HCT116 (cell line): ENCODE results near the gene RAD9B. TPM values are rescaled to one million over a fixed set of nuclear protein-coding genes. Genes with fewer than 3 reads are reported as not detected.
"Not testable (repeated sequence)": the region's sequence is repeated elsewhere in the genome, so short reads cannot be mapped to it uniquely, and the experiment has no call there.

Experiments
- ATAC-seq: fragments of 200-7000 bp; cut with Tn5 transposase; 2 replicates; pipeline ENCODE4 v1.9.1; 2020; ENCODE audit warnings: mild to moderate bottlenecking, moderate library complexity
- BruUV-seq: library from RNA; stranded (reverse); fragments of 400-500 nt; replicated peaks from 2 replicates; lab custom pipeline; 2021; lab: Mats Ljungman, UMichigan
- CTCF ChIA-PET: fragments of 300-600 bp; sonication (Branson Sonifier 250); formaldehyde crosslinking; loops from one replicate; lab custom pipeline; 2021; ENCODE audit warnings: antibody characterized with exemption; lab: Charles Lee
- POLR2A ChIA-PET: fragments of 300-600, 350-600 bp; sonication (Branson Sonifier 250); formaldehyde crosslinking; loops from one replicate; lab custom pipeline; 2021; ENCODE audit warnings: antibody characterized with exemption; lab: Charles Lee
- RAD21 ChIA-PET, 2 experiments: fragments of 300-600 bp; sonication (Branson Sonifier 250); formaldehyde crosslinking; loops; one replicate each; lab custom pipeline; 2023; ENCODE audit warnings: low total read pairs in 2 of 2; ENCODE audit not compliant: uncharacterized antibody in 2 of 2, unreplicated experiment in 2 of 2, low non-redundant PET in 1 of 2; lab: Charles Lee
- DNase-seq: peaks from one replicate; pipeline ENCODE4 v3.0.0-alpha.2; 2010; ENCODE audit warnings: low read depth, low spot score
- H2AFZ ChIP-seq: fragments of 200-600 bp; shearing (Covaris generic), sonication (generic); 2 replicates; pipeline ENCODE4 v1.6.1; 2017; ENCODE audit warnings: low read depth, mixed run types, mixed read lengths, antibody characterized with exemption, low read length; ENCODE audit not compliant: poor library complexity, severe bottlenecking
- H3K27ac ChIP-seq: 2 replicates; pipeline ENCODE4 v1.5.1; 2012; ENCODE audit warnings: low read depth, low read length
- H3K27me3 ChIP-seq: fragments of 200-600 bp; sonication (generic); 2 replicates; pipeline ENCODE4 v1.6.1; 2016; ENCODE audit warnings: mixed run types, low read length, mixed read lengths; ENCODE audit not compliant: insufficient read depth
- H3K36me3 ChIP-seq, 2 experiments: fragments of 200-500 bp in 1 of 2; fragments of 200-600 bp in 1 of 2; sonication (Bioruptor generic) in 1 of 2; sonication (generic) in 1 of 2; 2 replicates each; pipeline versions ENCODE4 v1.5.1 to v1.6.1; 2014 to 2016; ENCODE audit warnings: low read length in 2 of 2, inconsistent platforms in 1 of 2, mixed read lengths in 1 of 2, mixed run types in 1 of 2; ENCODE audit not compliant: insufficient read depth in 2 of 2, control insufficient read depth in 1 of 2
- H3K4me1 ChIP-seq, 2 experiments: fragments of 200-600 bp in 1 of 2; sonication (generic) in 1 of 2; 2 replicates each; pipeline versions ENCODE4 v1.5.1 to v1.6.1; 2012 to 2017; ENCODE audit warnings: low read length in 2 of 2, inconsistent platforms in 1 of 2, mild to moderate bottlenecking in 1 of 2, mixed read lengths in 1 of 2, mixed run types in 1 of 2, moderate library complexity in 1 of 2; ENCODE audit not compliant: insufficient read depth in 2 of 2, control insufficient read depth in 1 of 2
- H3K4me2 ChIP-seq: fragments of 200-600 bp; sonication (generic); 2 replicates; pipeline ENCODE4 v1.6.1; 2017; ENCODE audit warnings: mixed run types, low read length, mixed read lengths
- H3K4me3 ChIP-seq, 2 experiments: fragments of 200-600 bp in 1 of 2; sonication (generic) in 1 of 2; replicated peaks in 1 of 2; 2 replicates each; pipeline ENCODE4 v1.5.1; 2011 to 2016; ENCODE audit warnings: low read length in 2 of 2, control low read depth in 1 of 2, low read depth in 1 of 2, mild to moderate bottlenecking in 1 of 2, mixed read lengths in 1 of 2, mixed run types in 1 of 2
- H3K79me2 ChIP-seq: fragments of 200-600 bp; sonication (generic); 2 replicates; pipeline ENCODE4 v1.6.1; 2017; ENCODE audit warnings: mild to moderate bottlenecking, mixed run types, low read length, moderate library complexity, mixed read lengths; ENCODE audit not compliant: insufficient read depth
- H3K9ac ChIP-seq: fragments of 200-600 bp; sonication (generic); 2 replicates; pipeline ENCODE4 v1.6.1; 2016; ENCODE audit warnings: low read length, mixed read lengths
- H3K9me2 ChIP-seq: fragments of 200-600 bp; sonication (generic), shearing (Covaris generic); 2 replicates; pipeline ENCODE4 v1.6.1; 2017; ENCODE audit warnings: mixed run types, mild to moderate bottlenecking, moderate library complexity; ENCODE audit not compliant: insufficient read depth
- H3K9me3 ChIP-seq, 2 experiments: fragments of 200-500 bp in 1 of 2; fragments of 200-600 bp in 1 of 2; sonication (Bioruptor generic) in 1 of 2; sonication (generic) in 1 of 2; 2 replicates each; pipeline ENCODE4 v1.6.1; 2014 to 2017; ENCODE audit warnings: low read length in 2 of 2, mixed read lengths in 2 of 2, inconsistent platforms in 1 of 2, low read depth in 1 of 2, mild to moderate bottlenecking in 1 of 2, mixed run types in 1 of 2, moderate library complexity in 1 of 2; ENCODE audit not compliant: control insufficient read depth in 1 of 2, insufficient read depth in 1 of 2
- H4K20me1 ChIP-seq: fragments of 200-600 bp; sonication (generic), shearing (Covaris generic); 2 replicates; pipeline ENCODE4 v1.6.1; 2017; ENCODE audit warnings: mixed run types, mild to moderate bottlenecking, moderate library complexity; ENCODE audit not compliant: insufficient read depth
- CBX3 ChIP-seq: IDR thresholded peaks from 2 replicates; pipeline ENCODE4 v1.6.1; 2012; ENCODE audit warnings: low read depth
- ELF1 ChIP-seq: IDR thresholded peaks from 2 replicates; pipeline ENCODE4 v1.6.1; 2012; ENCODE audit warnings: low read depth, borderline replicate concordance
- EZH2 ChIP-seq: fragments of 200-600 bp; sonication (generic); IDR thresholded peaks from 2 replicates; pipeline ENCODE4 v1.6.1; 2017; ENCODE audit warnings: antibody characterized with exemption, mixed run types
- FOSL1 ChIP-seq: IDR thresholded peaks from 2 replicates; pipeline ENCODE4 v1.6.1; 2012; ENCODE audit warnings: low read depth
- MAX ChIP-seq: IDR thresholded peaks from 2 replicates; pipeline ENCODE4 v1.6.1; 2012
- POLR2A ChIP-seq: IDR thresholded peaks from 2 replicates; pipeline ENCODE4 v1.7.0; 2011; ENCODE audit warnings: borderline replicate concordance; ENCODE audit not compliant: insufficient read depth, insufficient read length; ENCODE audit errors: extremely low read depth
- POLR2AphosphoS5 ChIP-seq: IDR thresholded peaks from 2 replicates; pipeline ENCODE4 v1.6.1; 2011; ENCODE audit warnings: mild to moderate bottlenecking, low read depth, low read length, moderate library complexity
- REST ChIP-seq: IDR thresholded peaks from 2 replicates; pipeline ENCODE4 v1.6.1; 2012; ENCODE audit warnings: low read depth
- SIN3A ChIP-seq: IDR thresholded peaks from 2 replicates; pipeline ENCODE4 v1.6.1; 2012; ENCODE audit warnings: low read depth
- TCF7L2 ChIP-seq: IDR thresholded peaks from 2 replicates; pipeline ENCODE4 v1.7.0; 2011; ENCODE audit warnings: borderline replicate concordance, inconsistent platforms; ENCODE audit not compliant: insufficient read depth, insufficient read length; ENCODE audit errors: extremely low read depth
- YY1 ChIP-seq: IDR thresholded peaks from 2 replicates; pipeline ENCODE4 v1.6.1; 2011; ENCODE audit warnings: low read length, low read depth, moderate library complexity, mild to moderate bottlenecking; ENCODE audit not compliant: insufficient replicate concordance; ENCODE audit errors: extremely low read depth
- ZNF274 ChIP-seq: fragments of 200-500 bp; sonication (Bioruptor generic); IDR thresholded peaks from 2 replicates; pipeline ENCODE4 v1.6.1; 2014; ENCODE audit warnings: mild to moderate bottlenecking, low read depth, low read length, inconsistent platforms
- intact Hi-C: fragments of 100-400 bp; cut with micrococcal nuclease; formaldehyde crosslinking; loops from 2 replicates; pipeline ENCODE4 v1.10.0; 2022
- total RNA-seq: library from RNA; stranded (reverse); gene quantifications from one replicate; pipeline ENCODE4 v1.2.1, GENCODE V29; 2021; ENCODE audit not compliant: unreplicated experiment
- TF ChIP-seq, protein P1 (sequence below), 3 experiments: fragments of 200-600 bp in 1 of 3; sonication (generic) in 1 of 3; IDR thresholded peaks in 2 of 3; conservative IDR thresholded peaks in 1 of 3; 2 replicates each; pipeline ENCODE4 v1.5.1; 2012 to 2017; ENCODE audit warnings: low read depth in 2 of 3, low read length in 2 of 3, antibody characterized with exemption in 1 of 3, borderline replicate concordance in 1 of 3, control low read depth in 1 of 3, mild to moderate bottlenecking in 1 of 3, mixed read lengths in 1 of 3, mixed run types in 1 of 3, moderate library complexity in 1 of 3; ENCODE audit not compliant: insufficient read depth in 1 of 3

RAD9B gene
- total RNA-seq, 1 experiment from 2014 or later, result 0.17 TPM

GRCh38 chr12:110461189-110461588 lies 40.9 kb upstream of the RAD9B start:
- H3K27me3 ChIP-seq, RAD21 ChIA-PET: not testable (repeated sequence)

DNA sequence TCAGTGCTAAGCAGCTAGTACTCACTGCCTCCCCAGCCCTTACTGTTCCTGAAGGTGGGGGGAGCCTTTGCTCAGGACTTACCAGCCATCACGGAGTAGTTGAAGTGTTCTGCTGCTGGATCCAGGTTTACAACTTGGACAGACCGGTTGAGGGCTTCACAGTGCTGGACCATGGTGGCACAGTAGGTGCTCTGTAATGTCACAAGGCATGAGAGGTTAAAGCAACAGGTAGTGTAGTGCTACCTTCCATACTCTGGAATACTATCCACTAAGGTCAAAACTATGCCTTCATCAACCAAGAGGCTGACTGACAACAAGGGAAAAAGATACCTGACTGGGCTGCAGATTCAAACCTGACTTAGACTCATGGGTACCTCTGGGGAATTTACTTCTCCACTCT lies 37.1 kb upstream of the RAD9B start:
- ATAC-seq (no peak), DNase-seq (no peak)
- BruUV-seq, result no TSS peak
- Histone ChIP-seq H2AFZ (no peak overlapping the region), H3K9me3 (no peaks in the 10 kb centered on the region), H3K36me3 (peaks cover 7 to 20% of the 10 kb centered on the region in 2 experiments; a peak in 2 of 4 replicates), H3K79me2 (peaks cover 36% of the 10 kb centered on the region), H3K27me3 (no peaks in the 10 kb centered on the region), H4K20me1 (no peaks in the 10 kb centered on the region), H3K4me3 (no peak overlapping the region), H3K4me1 (peaks cover 12 to 25% of the 10 kb centered on the region in 2 experiments), H3K27ac (no peak overlapping the region), H3K4me2 (no peak overlapping the region), H3K9ac (no peak overlapping the region), H3K9me2 (no peaks in the 10 kb centered on the region)
- ChIA-PET POLR2A (no interaction called here), RAD21 (no interaction called here), CTCF (no interaction called here)
- intact Hi-C loops, result no loop called here
- no peak for TF ChIP-seq ELF1
- TF ChIP-seq ZNF274, result no peak
- no peak for TF ChIP-seq POLR2AphosphoS5
- no peak for TF ChIP-seq YY1
- no peak for TF ChIP-seq TCF7L2
- TF ChIP-seq CBX3, result no peak
- no peak for TF ChIP-seq EZH2
- no peak for TF ChIP-seq SIN3A
- TF ChIP-seq FOSL1, result no peak
- no peak for TF ChIP-seq POLR2A
- TF ChIP-seq, protein P1, sequence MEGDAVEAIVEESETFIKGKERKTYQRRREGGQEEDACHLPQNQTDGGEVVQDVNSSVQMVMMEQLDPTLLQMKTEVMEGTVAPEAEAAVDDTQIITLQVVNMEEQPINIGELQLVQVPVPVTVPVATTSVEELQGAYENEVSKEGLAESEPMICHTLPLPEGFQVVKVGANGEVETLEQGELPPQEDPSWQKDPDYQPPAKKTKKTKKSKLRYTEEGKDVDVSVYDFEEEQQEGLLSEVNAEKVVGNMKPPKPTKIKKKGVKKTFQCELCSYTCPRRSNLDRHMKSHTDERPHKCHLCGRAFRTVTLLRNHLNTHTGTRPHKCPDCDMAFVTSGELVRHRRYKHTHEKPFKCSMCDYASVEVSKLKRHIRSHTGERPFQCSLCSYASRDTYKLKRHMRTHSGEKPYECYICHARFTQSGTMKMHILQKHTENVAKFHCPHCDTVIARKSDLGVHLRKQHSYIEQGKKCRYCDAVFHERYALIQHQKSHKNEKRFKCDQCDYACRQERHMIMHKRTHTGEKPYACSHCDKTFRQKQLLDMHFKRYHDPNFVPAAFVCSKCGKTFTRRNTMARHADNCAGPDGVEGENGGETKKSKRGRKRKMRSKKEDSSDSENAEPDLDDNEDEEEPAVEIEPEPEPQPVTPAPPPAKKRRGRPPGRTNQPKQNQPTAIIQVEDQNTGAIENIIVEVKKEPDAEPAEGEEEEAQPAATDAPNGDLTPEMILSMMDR (IDR thresholded peaks at IDR 0.05 in 2 of 3, conservative IDR thresholded peaks at IDR 0.05 in 1 of 3; ENCODE audit: borderline replicate concordance in 1 of 3, insufficient read depth in 1 of 3, low read depth in 2 of 3, low read length in 2 of 3), result no peak
- no peak for TF ChIP-seq MAX
- no peak for TF ChIP-seq REST

More at GRCh38 chr12:110461189-110461588, 40.9 kb upstream of the RAD9B start:
- ATAC-seq, H3K9me2 ChIP-seq, H3K4me2 ChIP-seq, H2AFZ ChIP-seq, POLR2A ChIA-PET, H4K20me1 ChIP-seq, H3K4me1 ChIP-seq, H3K9ac ChIP-seq, intact Hi-C loops, H3K9me3 ChIP-seq, H3K27ac ChIP-seq, H3K4me3 ChIP-seq, DNase-seq, BruUV-seq: not testable (repeated sequence)
- H3K36me3 ChIP-seq, result peaks cover 11 to 24% of the 10 kb centered on the region in 2 experiments; a peak in 2 of 4 replicates
- H3K79me2 ChIP-seq, result peaks cover 19% of the 10 kb centered on the region
- CTCF ChIA-PET, result interaction anchor here (1.0 kb wide), 1 partner anchor 11 kb away, joined by 3 read pairs; the partner anchor contains the start of gene ARPC3
